A549 (cell line): ENCODE measurements around the gene ABCA1. TPM values are rescaled to one million over a fixed set of nuclear protein-coding genes. Genes with fewer than 3 reads are reported as not detected.

Experiments used
- ATAC-seq, 2 experiments: fragments of 200-7000 bp in 1 of 2; fragments of >200 bp in 1 of 2; cut with Nextera tagmentation in 1 of 2; cut with Tn5 transposase in 1 of 2; 3 replicates each; pipeline versions ENCODE4 v1.8.0 to v1.9.1; 2018 to 2020; ENCODE audit warnings: mild to moderate bottlenecking in 1 of 2, moderate library complexity in 1 of 2
- CTCF ChIA-PET: fragments of 300-600 bp; sonication (Branson Sonifier 250); formaldehyde crosslinking; extraction: SDS; loops from one replicate; lab custom pipeline; 2021; ENCODE audit warnings: antibody characterized with exemption, inconsistent platforms; lab: Yijun Ruan, JAX
- POLR2A ChIA-PET: fragments of 350-600 bp; formaldehyde crosslinking; extraction: SDS; loops from one replicate; lab custom pipeline; 2021; ENCODE audit warnings: antibody characterized with exemption, inconsistent platforms; lab: Yijun Ruan, JAX
- DNase-seq, 2 experiments: peaks; one replicate each; pipeline versions ENCODE4 v3.0.0 to v3.0.0-alpha.2; 2011 to 2016; ENCODE audit warnings: low read depth in 1 of 2, low spot score in 1 of 2
- FAIRE-seq: peaks from 2 replicates; lab custom pipeline; 2011; peaks lifted over from hg19 to GRCh38; lab: Jason Lieb, UNC
- H3K27ac ChIP-seq, 2 experiments: fragments of >200 bp; sonication (Bioruptor Twin); formaldehyde crosslinking; 3 replicates each; pipeline ENCODE4 v1.5.1; 2016 to 2017
- H3K4me1 ChIP-seq: fragments of >200 bp; sonication (Bioruptor Twin); formaldehyde crosslinking; 3 replicates; pipeline ENCODE4 v1.6.1; 2016
- H3K4me2 ChIP-seq: fragments of >200 bp; sonication (Bioruptor Twin); formaldehyde crosslinking; 3 replicates; pipeline ENCODE4 v1.6.1; 2016
- H3K4me3 ChIP-seq: fragments of >200 bp; sonication (Bioruptor Twin); formaldehyde crosslinking; 3 replicates; pipeline ENCODE4 v1.5.1; 2016
- H3K9me3 ChIP-seq: fragments of >200 bp; sonication (Bioruptor Twin); formaldehyde crosslinking; 3 replicates; pipeline ENCODE4 v1.6.1; 2016
- CEBPB ChIP-seq, 2 experiments: fragments of >200 bp in 1 of 2; sonication (Bioruptor Twin) in 1 of 2; formaldehyde crosslinking in 1 of 2; IDR thresholded peaks; 2 replicates each; pipeline ENCODE4 v1.6.1; 2012 to 2016
- CHD4 ChIP-seq: fragments of 200-600 bp; sonication (generic); IDR thresholded peaks from 2 replicates; pipeline ENCODE4 v1.6.1; 2016; ENCODE audit warnings: antibody characterized with exemption, mild to moderate bottlenecking, borderline replicate concordance
- EHF ChIP-seq: fragments of 250-450 bp; sonication (Bioruptor Pico); IDR thresholded peaks from 2 replicates; pipeline ENCODE4 v1.5.0; 2020; ENCODE audit warnings: mild to moderate bottlenecking
- EHMT2 ChIP-seq: fragments of 200-600 bp; sonication (generic); IDR thresholded peaks from 2 replicates; pipeline ENCODE4 v1.6.1; 2016; ENCODE audit warnings: antibody characterized with exemption, low read depth, mild to moderate bottlenecking, moderate library complexity
- EP300 ChIP-seq, 2 experiments: fragments of >200 bp; sonication (Bioruptor Twin); formaldehyde crosslinking; IDR thresholded peaks; 2 replicates in 1 of 2; 3 replicates in 1 of 2; pipeline ENCODE4 v1.6.1; 2016 to 2017
- FOXS1 ChIP-seq: fragments of 250-450 bp; sonication (Bioruptor Pico); IDR thresholded peaks from 2 replicates; pipeline ENCODE4 v1.5.0; 2020; ENCODE audit warnings: mild to moderate bottlenecking, moderate library complexity
- HEYL ChIP-seq: fragments of 250-450 bp; sonication (Bioruptor Pico); IDR thresholded peaks from 2 replicates; pipeline ENCODE4 v1.8.0; 2021; ENCODE audit warnings: mild to moderate bottlenecking, moderate library complexity
- HOXB5 ChIP-seq: fragments of 250-450 bp; sonication (Bioruptor Pico); IDR thresholded peaks from 2 replicates; pipeline ENCODE4 v1.5.0; 2020; ENCODE audit warnings: mild to moderate bottlenecking, moderate library complexity
- NPAS2 ChIP-seq: fragments of 250-450 bp; sonication (Bioruptor Pico); IDR thresholded peaks from 2 replicates; pipeline ENCODE4 v1.8.0; 2022; ENCODE audit warnings: mild to moderate bottlenecking, moderate library complexity, borderline replicate concordance
- NR3C1 ChIP-seq: fragments of >200 bp; sonication (Bioruptor Twin); formaldehyde crosslinking; IDR thresholded peaks from 3 replicates; pipeline ENCODE4 v1.6.1; 2017
- PHF8 ChIP-seq: fragments of 200-600 bp; sonication (generic); IDR thresholded peaks from 2 replicates; pipeline ENCODE4 v1.6.1; 2016; ENCODE audit warnings: low read depth, mild to moderate bottlenecking, antibody characterized with exemption, moderate library complexity, borderline replicate concordance
- POLR2AphosphoS2 ChIP-seq: conservative IDR thresholded peaks from 2 replicates; pipeline ENCODE4 v1.6.1; 2012; ENCODE audit warnings: low read length, improper control_type of control experiment, inconsistent platforms
- SMC3 ChIP-seq: fragments of >200 bp; sonication (Bioruptor Twin); formaldehyde crosslinking; IDR thresholded peaks from 3 replicates; pipeline ENCODE4 v1.6.1; 2018; ENCODE audit warnings: inconsistent platforms
- WGBS: methylation state at CpG from one replicate; pipeline ENCODE4 v1.1.6; 2017; ENCODE audit errors: missing lambda C conversion rate; 5-methylcytosine and 5-hydroxymethylcytosine counted together
- polyA plus RNA-seq, 4 experiments: library from polyadenylated mRNA; depleted of rRNA in 3 of 4; stranded (reverse); fragments of >200 nt; fragmentation: RNase III in 1 of 4; extraction: RNeasy Plus Mini Kit Qiagen cat#74134 plus additional on column Dnase treatment in 1 of 4; gene quantifications; 2 replicates in 3 of 4; 3 replicates in 1 of 4; pipeline ENCODE4 v1.2.3, GENCODE V29; 2011 to 2017
- TF ChIP-seq, protein P1 (sequence below): fragments of 150-350 bp; IDR thresholded peaks from 2 replicates; pipeline ENCODE4 v1.6.1; 2014; ENCODE audit warnings: low read depth, mild to moderate bottlenecking, low read length
- TF ChIP-seq, protein P2 (sequence below): IDR thresholded peaks from 2 replicates; pipeline ENCODE4 v1.6.1; 2012
- TF ChIP-seq, protein P3 (sequence below): fragments of >200 bp; sonication (Bioruptor Twin); formaldehyde crosslinking; IDR thresholded peaks from 2 replicates; pipeline ENCODE4 v1.6.1; 2016

The ABCA1 gene
- polyA plus RNA-seq, 2 of the 4 experiments (the other 2 are of a cell fraction): 3.6 to 12.0 TPM

DNA sequence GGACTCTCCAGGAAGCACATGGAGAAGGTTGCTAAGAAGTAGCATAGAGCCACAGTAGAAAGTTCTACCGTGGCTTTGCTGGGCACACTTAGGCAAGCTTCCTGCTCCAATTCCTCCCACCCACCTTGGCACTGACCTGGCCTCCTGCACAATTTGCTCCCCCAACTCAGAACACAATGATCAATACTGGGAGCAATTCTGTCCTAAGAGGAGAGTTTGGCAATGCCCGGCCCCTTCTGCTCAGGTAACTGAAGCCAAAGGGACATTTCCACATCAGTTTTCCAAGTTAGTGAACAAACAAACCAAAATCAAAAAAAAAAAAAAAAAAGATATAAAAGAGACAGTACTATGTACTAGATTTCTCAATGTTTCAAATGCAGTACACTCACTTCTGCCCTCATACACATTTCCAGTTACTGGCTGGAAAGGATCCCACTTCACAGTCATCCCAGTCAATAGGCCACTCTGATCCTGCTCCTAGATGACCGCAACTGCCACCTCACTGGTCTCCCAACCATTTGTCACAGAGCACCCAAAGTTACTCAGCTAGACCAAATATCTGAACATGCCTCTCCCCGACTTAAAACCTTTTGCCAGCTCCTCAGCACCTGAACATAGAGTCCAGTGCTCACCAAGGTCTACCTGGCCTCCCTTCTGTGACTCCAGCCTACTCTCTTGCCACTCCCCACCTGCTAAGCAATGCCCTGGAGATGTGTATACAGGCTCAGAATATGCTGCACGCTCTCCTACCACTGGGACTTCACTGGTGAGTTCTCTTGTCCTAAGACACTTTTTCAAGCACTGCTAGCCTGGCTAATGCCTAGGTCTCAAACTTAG lies 21.3 kb downstream of the ABCA1 start:
- 77% methylated on average over 5 of the region's 5 CpGs for WGBS
- peak; percentile 55 to 63; a peak in 5 of 6 replicates for ATAC-seq
- CTCF ChIA-PET: interaction anchor here (0.7 to 1.4 kb wide), 2 partner anchors 14 to 44 kb away, joined by 3 read pairs; no protein-coding TSS in a partner anchor
- peak overlapping the region; percentile 14 to 37; a peak in 2 of 6 replicates for H3K27ac ChIP-seq
- POLR2A ChIA-PET: no interaction called here
- H3K4me2 ChIP-seq: peak overlapping the region; percentile 45
- no peaks in the 10 kb centered on the region for H3K9me3 ChIP-seq
- no peak for DNase-seq
- H3K4me1 ChIP-seq: peaks cover 44% of the 10 kb centered on the region
- H3K4me3 ChIP-seq: no peak overlapping the region
- TF ChIP-seq CHD4: no peak
- TF ChIP-seq FOXS1 (CRISPR knock-in tag): no peak
- no peak for TF ChIP-seq CEBPB (IDR thresholded peaks at IDR 0.05)
- no peak for TF ChIP-seq NPAS2
- TF ChIP-seq, protein P1, sequence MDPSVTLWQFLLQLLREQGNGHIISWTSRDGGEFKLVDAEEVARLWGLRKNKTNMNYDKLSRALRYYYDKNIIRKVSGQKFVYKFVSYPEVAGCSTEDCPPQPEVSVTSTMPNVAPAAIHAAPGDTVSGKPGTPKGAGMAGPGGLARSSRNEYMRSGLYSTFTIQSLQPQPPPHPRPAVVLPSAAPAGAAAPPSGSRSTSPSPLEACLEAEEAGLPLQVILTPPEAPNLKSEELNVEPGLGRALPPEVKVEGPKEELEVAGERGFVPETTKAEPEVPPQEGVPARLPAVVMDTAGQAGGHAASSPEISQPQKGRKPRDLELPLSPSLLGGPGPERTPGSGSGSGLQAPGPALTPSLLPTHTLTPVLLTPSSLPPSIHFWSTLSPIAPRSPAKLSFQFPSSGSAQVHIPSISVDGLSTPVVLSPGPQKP: no peak
- FAIRE-seq: no peak

DNA sequence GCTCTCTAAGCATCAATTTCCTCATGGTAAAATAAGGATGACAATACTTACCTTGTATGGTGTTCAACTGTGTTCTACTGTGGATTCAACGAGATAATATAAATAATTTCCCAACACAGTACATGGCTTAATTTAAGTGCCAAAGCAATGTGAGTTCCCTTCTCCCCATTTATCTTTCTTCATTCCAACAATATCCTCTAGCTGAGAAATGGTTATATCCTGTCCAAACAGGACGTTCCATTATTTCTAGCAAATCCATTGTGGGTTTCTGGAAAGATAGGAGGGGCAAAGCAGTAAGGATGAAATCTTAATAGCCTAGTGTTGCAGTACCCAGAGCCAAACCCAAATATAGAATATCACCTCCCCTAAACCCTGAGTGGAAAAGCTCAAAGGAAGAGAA lies 22.0 kb downstream of the ABCA1 start:
- no peak for FAIRE-seq
- ATAC-seq: no peak

DNA sequence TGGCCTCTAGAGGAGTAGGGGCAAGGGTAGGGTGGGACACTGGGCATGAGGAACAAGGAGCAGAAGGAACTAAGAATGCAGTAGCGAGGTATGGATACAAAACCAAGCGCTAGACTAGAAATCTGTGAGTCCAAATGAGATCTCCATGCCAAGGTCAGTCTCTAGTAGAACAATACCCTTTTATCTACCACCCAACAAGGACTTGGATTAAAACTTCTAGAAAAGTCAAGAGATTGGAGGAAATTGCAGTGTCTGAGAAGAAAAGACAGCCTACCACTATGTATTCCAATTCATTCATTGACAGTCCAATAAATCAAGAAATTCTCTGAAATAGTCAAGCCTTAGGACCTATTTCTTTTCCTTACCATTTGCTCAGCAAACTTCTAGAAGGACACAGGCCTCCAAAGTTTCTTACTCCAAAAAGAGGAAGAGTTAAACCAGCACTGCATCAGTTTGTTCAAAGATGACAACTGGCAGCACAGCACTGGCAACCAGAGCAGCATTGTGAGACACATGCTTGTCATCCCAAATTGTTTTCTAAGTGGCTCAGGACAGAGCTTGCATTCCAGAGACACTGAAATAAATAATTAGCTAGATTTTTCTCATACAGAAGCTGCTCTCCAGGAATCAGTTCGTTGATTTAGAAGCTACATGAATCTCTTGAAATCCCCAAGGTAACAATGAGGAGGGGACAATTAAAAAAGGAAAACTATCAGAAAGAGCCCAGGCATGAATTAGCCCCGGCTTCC lies 22.6 kb downstream of the ABCA1 start:
- no peak for ATAC-seq
- DNase-seq: no peak
- Histone ChIP-seq H3K9me3 (no peaks in the 10 kb centered on the region), H3K27ac (no peak overlapping the region), H3K4me1 (peaks cover 32% of the 10 kb centered on the region), H3K4me3 (no peak overlapping the region), H3K4me2 (no peak overlapping the region)
- no peak for TF ChIP-seq NR3C1
- no peak for TF ChIP-seq CEBPB (IDR thresholded peaks at IDR 0.05)
- TF ChIP-seq EHMT2: no peak
- TF ChIP-seq HEYL (CRISPR knock-in tag): no peak
- TF ChIP-seq EHF: no peak
- no peak for TF ChIP-seq PHF8
- TF ChIP-seq HOXB5 (CRISPR knock-in tag): no peak
- no peak for TF ChIP-seq EP300 (IDR thresholded peaks at IDR 0.05)
- TF ChIP-seq, protein P2, sequence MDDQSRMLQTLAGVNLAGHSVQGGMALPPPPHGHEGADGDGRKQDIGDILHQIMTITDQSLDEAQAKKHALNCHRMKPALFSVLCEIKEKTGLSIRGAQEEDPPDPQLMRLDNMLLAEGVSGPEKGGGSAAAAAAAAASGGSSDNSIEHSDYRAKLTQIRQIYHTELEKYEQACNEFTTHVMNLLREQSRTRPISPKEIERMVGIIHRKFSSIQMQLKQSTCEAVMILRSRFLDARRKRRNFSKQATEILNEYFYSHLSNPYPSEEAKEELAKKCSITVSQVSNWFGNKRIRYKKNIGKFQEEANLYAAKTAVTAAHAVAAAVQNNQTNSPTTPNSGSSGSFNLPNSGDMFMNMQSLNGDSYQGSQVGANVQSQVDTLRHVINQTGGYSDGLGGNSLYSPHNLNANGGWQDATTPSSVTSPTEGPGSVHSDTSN: no peak
- no peak for TF ChIP-seq SMC3
- TF ChIP-seq POLR2AphosphoS2: no peak
- ChIA-PET CTCF (interaction anchor here (0.7 to 1.4 kb wide), 3 partner anchors 13 to 62 kb away, joined by 3 read pairs; no protein-coding TSS in a partner anchor), POLR2A (interaction anchor here (0.7 kb wide), 1 partner anchor 21 kb away, joined by 3 read pairs; no protein-coding TSS in a partner anchor)
- WGBS: 61% methylated on average over 4 of the region's 4 CpGs
- no peak for FAIRE-seq

More for the DNA sequence above, 22.0 kb downstream of the ABCA1 start:
- no peaks in the 10 kb centered on the region for H3K9me3 ChIP-seq
- no peak for DNase-seq
- POLR2A ChIA-PET: no interaction called here
- no peak overlapping the region for H3K4me3 ChIP-seq
- CTCF ChIA-PET: interaction anchor here (1.1 to 1.4 kb wide), 2 partner anchors 13 to 43 kb away, joined by 3 read pairs; no protein-coding TSS in a partner anchor
- H3K27ac ChIP-seq: peak overlapping the region in 1 of 2 experiments; percentile 2; a peak in 1 of 6 replicates
- WGBS: 66% methylated on average over 2 of the region's 2 CpGs
- TF ChIP-seq EHF (no peak), PHF8 (no peak)
- TF ChIP-seq, protein P3, sequence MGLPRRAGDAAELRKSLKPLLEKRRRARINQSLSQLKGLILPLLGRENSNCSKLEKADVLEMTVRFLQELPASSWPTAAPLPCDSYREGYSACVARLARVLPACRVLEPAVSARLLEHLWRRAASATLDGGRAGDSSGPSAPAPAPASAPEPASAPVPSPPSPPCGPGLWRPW: no peak
- peaks cover 36% of the 10 kb centered on the region for H3K4me1 ChIP-seq
- H3K4me2 ChIP-seq: no peak overlapping the region
